GM19395 (cell line): Measurements from ENCODE around the gene FKBP11.

Experiments
- ATAC-seq: cut with Tn5 transposase; IDR thresholded peaks from one replicate; pipeline ENCODE4 v1.9.1; 2021; ENCODE audit warnings: mild to moderate bottlenecking, moderate library complexity; ENCODE audit not compliant: unreplicated experiment

The FKBP11 gene

DNA sequence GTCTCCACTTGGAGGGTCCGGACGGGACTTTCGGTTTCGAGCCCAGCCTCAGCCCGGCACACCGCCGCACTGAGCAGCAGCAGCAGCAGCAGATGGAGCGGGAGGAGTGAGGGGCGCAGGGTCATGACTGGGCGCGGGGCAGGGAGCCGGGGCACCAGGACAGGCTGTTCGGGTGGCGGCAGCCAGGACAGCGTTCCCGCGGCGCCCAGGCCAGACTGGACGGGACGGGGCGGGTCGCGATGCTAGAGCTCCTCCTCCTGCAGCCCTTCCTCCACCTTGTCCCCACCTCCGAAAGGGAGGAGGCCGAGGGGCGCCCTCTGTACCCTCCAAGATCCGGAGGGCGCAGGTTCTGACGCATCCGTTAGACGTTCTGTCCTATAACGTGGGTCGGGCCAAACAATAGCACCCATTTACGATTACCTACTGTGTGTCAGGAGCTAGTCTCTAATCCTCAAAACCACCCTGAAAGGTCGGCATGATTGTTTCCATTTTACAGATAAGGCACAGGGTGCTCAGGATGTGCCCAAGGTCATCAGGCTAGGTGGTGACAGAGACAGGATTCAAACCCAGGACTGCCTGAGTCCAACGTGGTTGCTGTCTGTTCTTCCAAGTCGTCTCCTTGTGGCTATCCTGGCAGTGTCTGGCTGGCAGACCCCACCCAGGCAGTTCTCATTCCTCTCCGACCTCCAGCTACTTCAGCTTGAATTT, at the start of gene FKBP11:
Gene FKBP11 (minus strand): TSS at position 189 of the 708 bp plus-strand sequence. CDS start 64 bp downstream, at position 125.
- ATAC-seq, result peak; percentile 64

DNA sequence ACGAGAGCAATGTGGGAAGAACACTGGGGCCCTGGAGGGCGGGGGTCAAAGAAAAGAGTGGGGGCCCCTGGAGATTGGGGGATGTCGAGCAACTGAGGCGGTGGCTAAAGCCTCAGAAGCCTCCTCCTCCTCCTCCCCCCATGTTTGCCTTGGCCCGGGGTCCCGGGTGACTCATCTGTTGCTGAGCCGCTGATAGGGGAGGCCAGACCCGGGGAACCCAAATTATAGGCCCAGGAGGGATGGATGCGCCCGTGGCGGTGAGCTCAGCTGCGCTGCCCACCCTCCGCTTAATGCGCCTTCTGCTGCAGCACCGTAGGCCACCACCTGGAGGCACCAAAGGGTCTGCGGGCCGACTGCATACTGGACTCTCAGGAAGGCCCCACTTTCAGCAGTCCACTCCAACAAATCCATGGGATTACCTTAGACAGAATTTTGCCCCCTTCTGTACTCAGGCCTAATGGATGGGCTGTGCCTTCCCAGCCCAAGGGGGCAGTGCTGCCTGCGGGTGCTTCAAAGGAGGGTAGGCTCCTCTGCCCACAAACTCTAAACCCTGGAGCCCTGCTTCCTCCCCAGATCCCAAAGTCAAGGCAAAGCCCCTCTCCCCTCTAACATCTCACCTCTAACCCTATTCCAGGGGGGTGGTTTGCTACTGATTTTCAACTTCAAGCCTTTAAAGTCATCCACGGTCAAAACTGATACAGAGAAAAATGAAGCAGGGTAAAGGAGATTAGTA, 48.8 kb upstream of the FKBP11 start:
- ATAC-seq, result no peak

DNA sequence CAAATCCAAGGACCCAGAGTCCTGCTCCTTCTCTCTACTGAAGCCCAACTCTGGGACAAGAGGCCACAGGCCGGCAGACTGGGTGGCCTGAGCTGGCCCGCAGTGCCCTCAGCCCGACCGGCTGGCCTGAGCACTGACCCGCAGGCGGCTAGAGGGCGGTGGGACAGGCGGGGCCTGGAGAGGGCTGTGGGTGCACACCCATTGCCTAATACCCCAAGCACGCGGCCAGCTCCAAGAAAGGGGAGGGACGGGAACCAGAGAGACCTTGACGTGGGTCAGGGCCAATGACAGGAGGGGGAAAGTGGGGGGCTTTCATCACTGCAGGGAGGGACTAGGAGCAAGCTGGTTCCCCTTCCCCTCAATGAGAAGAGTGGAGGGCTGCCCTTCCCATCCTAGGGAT, 48.2 kb upstream of the FKBP11 start:
- ATAC-seq, result no peak

DNA sequence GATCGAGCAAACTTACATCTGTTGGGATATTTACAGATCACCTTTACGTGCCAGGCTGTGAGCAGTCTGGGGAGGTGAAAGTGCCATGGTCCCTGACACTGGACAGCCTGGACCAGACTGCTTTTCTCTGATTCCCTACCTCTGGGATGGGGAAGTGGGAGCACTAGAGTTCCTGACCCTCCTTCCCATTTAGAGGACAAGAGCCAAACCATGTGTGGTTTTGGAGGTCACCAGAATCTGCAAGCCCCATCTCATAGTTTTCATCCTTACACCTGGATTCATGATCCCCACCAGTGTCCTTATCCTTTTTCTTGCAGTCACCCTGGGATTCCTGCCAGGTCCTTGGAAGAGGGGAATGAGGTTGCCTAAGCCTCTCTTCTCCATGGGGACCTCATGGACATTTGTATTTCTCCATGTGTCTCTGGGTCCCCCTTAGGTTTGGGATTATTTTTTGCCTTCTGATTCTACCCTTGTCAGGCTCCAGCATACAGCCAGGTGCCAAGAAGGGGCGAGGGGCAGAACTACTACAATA, 47.7 kb upstream of the FKBP11 start:
- no peak for ATAC-seq

DNA sequence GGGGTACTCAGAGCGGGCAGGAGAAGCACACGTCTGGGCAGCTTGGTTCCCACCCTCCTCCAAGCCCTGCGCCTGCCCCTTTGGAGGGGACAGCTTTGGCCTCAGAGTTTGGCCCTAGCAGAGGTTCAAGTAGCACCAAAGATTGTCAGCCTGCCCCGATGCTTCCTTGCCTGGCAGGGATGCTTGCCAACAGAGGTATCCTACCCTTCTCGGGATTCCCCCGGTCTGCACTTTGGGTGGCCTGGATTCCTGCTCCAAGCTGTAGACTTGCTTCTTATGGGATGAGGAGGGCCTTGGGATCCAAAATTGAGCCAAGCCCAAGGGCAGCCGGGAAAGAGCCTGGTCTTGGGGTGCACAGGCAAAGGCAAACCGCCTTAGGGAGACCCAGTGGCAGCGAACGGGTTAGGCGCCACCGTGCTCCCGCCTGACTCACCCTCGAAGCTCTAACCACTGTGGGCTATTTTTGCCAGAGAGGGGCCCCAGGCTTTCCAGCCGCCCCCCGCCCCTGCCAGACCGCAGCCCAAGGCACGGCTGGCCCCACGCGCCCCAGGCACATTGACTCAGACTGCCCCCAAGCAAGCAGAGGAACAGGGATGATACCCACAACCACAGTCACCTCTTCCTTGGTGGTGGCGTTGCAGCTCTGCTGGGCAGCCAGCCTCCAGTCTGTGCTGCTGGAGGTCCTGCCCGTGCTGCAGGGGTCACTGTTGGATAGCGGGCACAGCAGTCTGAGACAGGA, 47.1 kb upstream of the FKBP11 start:
- no peak for ATAC-seq

DNA sequence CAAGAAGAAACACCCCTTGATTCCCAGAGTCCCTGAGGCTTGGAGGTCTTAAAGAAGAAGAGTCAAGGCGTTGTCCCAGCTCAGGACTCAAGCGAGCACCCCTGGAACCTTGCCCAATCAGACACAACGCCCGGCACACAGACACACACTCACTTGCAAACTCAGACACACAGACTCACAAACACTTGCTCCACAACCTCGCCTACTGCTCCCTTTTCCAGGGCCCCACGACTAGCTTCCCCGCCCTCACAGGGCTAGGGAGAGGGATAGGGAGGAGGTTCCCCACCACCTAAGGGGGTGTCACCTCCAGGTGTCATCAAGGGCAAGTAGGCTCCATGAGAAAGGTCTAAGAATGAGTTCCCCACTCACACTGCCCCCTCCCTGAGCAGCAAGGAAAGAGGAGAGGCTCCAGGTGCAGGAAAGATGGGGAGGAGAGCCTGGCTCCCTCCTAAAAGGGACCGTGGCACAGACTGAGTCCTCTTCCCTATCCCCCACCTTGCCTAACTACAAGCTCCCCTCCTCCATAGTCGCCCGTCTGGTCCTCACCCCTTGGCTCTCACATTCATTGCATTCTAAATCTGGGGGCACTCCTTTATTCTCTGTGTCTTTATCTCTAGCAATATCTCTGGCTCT, 45.5 kb upstream of the FKBP11 start:
- ATAC-seq, result no peak

DNA sequence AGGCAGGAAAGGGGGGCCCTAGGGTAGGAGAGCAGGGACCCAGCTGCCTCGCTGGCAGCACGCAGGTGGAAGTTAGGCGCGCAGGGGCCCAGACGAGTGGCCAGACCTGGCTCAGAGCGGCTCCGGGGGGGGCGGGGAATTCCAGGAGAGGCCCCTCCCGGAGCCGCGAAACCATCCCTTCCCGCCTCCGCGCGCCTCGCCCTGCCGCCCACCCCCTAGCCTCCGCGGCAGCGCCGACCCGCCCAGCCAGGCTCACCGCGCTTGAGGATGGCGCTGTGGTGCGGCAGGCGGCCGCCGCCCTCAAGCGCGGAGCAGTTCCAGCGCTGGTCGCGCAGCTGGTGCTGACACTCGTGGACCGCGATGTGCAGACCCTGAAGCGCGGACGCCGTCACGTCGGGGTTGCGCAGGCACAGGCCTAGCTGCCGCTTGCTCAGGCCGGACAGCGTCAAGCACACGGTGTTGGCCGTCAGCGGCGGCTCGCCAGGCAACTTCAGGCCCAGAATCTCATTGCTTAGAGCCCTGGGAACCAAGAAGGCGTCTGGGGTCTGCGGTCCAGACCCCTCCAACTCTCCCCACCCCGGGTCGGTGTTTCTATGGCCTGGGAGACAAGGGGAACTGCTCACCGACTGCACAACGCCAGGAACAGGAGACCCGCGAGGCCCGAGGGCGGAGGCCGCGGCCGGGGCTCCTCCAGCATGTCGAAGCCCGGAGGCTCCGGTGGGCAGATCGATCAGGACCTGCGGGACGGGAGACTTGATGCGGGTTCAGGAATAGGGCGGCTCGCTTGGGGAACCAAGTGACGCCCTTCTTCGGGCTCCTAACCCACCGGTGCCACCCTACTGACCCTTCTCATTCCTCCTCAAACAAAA, 44.8 kb upstream of the FKBP11 start:
- ATAC-seq, result no peak

DNA sequence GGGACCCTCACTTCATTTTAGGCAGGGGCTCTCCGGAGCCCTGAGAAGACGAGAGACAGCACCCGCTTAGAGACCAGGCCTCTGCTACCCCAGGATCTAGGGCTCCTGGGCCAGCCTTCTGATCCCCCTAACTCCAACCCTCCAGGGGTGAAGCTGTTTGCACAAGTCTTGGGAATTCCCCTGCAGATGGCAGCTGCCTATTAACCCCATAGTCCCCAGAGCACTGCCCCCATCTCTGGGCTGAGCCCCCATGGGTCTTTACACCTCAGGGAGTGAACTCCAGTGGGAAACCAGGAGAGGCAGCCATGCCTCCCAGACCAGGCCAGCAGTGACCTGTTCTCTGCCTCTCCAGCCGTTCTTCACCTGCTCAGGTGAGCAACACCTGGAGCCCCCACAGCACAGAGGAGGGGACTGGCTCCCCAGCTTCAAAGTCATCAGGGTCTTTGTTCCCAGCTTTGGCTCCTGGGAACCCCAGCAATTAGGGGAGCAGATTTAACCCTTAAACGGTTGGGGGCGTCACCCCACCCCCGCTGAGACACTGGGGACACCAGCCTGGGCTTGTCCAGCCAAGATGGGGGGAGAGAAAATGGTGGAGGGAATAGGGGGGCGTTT, 44.0 kb upstream of the FKBP11 start:
- ATAC-seq, result no peak

DNA sequence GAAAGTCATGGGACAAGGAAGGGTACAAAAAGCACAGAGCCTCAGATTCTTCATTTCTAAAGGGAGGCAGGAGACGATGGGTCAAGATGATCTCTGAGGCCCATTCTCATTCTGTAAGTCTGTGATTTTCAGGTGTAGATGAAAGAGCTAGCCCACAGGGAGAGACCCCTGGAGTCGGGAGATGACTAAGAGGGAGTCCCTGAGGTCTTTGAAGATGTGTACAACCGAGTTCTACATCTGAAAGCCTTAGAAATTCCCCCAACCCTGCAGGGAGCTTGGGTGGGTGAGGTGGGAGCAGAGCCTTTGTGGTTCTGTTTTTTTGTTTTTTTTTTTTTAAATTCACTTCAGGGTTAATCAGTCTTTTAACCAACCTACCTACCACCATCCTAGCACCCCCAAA, 43.2 kb upstream of the FKBP11 start:
- no peak for ATAC-seq

DNA sequence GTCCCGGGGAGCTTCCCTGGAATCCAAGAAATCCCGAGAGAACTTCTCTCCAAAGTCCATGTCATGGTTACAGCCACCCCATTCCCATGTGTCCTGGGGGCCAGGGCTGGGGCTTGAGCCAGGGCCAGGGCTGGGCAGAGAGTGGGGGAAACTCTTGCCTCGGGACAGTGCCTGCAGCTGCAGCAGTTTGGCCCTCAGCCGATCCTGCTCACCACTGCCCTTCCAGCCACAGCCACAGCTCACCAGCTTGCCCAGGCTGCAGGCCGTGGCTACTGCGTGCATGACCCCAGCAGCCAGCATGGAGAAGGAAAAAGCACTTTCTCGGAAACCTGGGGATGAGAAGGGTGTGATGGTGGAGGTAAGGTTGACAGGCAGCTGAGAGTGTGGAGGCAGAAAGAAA, 42.7 kb upstream of the FKBP11 start:
- no peak for ATAC-seq

DNA sequence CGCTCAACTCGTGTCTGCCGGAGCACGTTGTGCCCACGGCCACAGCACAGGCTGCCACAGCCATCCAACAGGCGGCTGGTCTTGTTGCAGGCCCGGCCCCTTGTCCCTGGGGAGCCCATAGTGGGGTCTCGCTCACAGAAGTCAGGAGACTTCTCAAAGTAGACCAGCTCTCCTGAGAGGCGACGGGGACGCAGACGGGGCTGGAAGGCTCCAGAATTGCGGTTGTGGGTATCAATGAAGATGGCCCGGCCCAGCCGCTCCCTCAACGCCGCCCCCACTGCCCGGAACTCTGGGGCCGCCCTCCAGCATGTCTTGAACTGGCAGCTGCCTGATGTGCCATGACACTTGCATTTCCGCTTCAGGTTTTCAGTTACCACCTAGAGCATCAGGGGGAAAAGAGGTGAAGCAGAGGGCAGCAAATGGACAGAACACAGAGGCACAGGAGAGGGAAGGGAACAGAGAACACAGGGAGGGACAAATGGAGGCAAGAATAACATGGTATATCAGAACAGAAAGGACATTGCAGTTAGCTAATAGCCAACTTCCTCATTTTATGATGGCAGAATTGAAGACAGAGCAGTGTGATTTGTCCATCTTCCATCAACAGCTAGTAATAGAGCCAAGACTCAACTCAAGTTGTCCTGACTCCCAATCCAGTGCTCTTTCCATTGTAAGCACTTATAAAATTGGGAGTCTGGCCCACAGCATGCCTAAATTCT, 41.0 kb upstream of the FKBP11 start:
- ATAC-seq, result no peak

DNA sequence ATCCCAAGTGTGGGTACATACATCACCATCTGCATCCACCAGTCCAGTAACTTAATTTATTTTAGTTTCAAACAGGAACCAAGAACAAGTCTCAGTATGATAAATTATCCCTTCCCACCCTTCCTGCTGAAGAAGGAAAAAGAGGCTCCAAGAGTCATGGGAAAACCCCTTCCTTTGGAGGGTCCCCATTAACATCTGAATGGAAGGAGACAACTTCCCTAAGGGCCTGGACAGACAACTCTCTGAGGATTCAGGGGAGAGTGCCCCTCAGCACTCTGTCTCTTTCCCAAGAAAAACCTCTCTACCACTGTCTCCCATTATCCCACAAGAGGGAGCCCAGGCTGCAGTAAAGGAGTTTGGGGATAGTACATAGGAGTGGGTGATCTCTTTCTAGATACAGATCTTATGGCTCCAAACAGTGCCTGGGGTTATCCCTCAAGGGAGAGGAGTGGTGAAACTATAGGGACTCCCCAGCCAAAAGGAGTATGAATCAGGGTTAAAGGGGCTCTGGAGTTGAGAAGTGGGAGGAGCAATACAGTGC, 40.1 kb upstream of the FKBP11 start:
- no peak for ATAC-seq

DNA sequence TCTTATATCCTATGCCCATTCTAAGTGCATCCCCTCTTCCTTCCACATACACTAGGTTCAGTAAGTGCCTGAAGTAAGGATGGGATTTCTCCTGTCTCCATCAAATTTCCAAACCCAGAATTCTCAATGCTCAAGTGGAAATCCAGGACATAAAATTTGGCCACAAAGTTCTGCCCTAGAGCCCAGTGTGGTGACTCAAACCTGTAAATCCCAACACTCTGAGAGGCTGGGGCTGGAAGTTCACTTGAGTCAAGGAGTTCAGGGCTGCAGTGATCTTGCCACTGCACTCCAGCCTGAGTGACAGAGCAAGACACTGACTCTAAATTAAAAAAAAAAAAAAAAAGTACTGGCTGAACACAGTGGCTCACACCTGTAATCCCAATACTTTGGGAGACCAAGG, 36.5 kb upstream of the FKBP11 start:
- ATAC-seq, result no peak

DNA sequence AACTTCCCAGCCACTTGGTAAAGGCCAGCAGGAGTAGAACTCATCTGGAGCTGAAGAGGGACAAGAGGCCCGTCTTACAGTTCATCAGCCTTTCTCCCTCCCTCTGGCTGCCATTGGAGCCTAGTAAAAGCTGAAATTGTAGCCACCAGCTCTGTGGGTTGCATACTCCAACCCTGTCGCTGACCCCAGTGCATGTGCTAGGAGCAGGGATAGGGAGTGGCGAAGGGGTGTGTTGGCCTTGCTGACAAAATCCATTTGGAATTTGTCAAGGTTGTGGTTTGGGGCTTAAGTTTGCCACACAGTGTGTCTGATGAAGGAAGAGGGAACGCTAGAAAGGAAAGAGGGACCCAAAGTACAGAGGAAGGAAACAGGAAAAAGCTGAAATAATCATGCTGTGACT, 36.0 kb upstream of the FKBP11 start:
- ATAC-seq, result no peak

DNA sequence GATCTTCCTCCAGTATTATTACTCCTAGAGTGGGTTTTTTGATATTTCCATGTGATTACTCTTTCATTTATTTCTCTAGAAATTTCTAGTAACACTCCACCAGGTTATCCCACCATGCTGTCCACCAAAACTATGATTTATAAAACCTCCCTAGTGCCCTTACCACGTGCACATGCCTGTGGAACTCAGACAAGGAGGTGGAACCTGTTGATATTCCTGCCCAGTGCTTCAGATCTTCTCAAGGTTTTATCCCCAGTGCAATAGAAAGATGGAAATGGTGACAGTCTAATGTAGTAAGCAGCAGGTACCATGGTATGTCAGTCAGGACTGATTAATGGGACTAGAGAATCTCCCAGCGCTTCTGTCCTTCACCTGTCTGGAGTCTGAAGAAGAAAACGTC, 35.5 kb upstream of the FKBP11 start:
- ATAC-seq, result no peak

DNA sequence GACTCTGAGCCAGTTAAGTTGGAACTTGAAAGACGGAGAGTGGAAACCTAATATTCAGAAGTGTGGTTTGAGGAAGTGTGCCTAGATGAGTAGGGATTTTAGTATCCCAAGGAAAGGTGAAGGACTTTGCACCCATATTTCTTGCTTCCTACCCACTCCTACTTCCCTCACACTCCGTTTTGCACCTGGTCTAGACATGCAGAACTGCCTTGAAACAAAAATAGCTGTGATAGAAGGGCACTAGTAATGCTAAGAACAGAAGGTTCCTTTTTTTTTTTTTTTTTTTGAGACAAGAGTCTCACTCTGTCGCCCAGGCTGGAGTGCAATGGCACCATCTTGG, 32.7 kb upstream of the FKBP11 start:
- ATAC-seq, result no peak

DNA sequence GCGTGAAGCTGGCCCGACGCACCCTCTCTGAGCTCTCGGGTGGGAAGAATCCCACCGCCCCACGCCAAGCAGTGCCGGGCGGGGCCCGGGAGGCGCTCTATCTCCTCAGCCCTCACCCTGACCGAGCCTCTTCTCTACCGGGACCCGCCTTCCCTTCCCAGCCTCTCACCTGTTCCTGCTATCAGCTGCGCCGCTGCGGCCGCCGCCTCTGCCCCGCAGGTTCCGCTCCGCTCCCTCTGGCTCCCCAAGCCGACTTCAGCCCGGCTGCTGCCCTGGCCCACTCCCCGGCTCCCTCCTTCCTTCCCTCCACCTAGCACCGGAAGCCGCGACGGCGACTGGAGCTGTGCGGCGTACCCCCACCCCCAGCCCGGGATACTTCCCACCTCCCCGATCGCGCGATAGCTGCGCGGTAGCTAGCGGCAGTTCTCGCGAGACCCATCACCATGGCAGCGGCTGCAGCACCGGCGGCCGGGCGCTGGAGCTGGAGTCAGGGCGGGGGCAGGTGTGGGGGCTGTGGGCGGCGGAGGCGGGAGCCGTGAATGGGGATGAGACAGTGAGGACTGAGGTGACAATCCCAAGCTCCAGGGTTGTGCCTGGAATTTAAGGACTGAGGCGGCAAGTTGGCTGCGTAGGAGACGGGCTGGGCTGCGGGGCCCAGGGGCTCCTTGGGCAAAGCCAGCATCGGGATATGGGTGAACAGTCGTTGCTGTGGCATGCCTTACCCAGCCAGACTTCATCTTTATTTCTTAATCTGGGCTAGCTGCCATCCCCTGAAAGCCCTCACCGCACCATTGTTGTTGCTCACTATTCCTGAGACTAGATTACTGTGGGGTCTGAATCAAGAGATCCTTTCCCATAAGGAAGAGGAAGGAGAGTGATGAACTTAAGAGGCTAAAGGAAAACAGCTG, 32.1 kb upstream of the FKBP11 start, which contains the start of gene ARF3:
Gene ARF3 (minus strand): TSS at position 347 of the 908 bp plus-strand sequence. CDS start 16,392 bp downstream, outside the sequence.
- ATAC-seq, result peak; percentile 83
